Ishikawa (cell line): Measurements from ENCODE around the gene VWF.

Experiments
- CEBPB ChIP-seq: IDR thresholded peaks from 2 replicates; pipeline ENCODE4 v1.6.1; 2012
- CREB1 ChIP-seq: IDR thresholded peaks from 2 replicates; pipeline ENCODE4 v1.6.1; 2012; ENCODE audit warnings: low read depth
- EGR1 ChIP-seq: IDR thresholded peaks from 2 replicates; pipeline ENCODE4 v1.6.1; 2012
- EP300 ChIP-seq: IDR thresholded peaks from 2 replicates; pipeline ENCODE4 v1.6.1; 2012; ENCODE audit warnings: borderline replicate concordance
- FOXM1 ChIP-seq: IDR thresholded peaks from 2 replicates; pipeline ENCODE4 v1.6.1; 2012; ENCODE audit warnings: low read depth, borderline replicate concordance
- NFIC ChIP-seq: IDR thresholded peaks from 2 replicates; pipeline ENCODE4 v1.6.1; 2012
- RAD21 ChIP-seq: IDR thresholded peaks from 2 replicates; pipeline ENCODE4 v1.6.1; 2012; ENCODE audit warnings: low read depth
- TAF1 ChIP-seq: IDR thresholded peaks from 2 replicates; pipeline ENCODE4 v1.6.1; 2012; ENCODE audit warnings: low read depth, mild to moderate bottlenecking
- TCF12 ChIP-seq: IDR thresholded peaks from 2 replicates; pipeline ENCODE4 v1.6.1; 2012; ENCODE audit warnings: low read depth
- TEAD4 ChIP-seq: IDR thresholded peaks from 2 replicates; pipeline ENCODE4 v1.6.1; 2012
- YY1 ChIP-seq: IDR thresholded peaks from 2 replicates; pipeline ENCODE4 v1.6.1; 2012; ENCODE audit warnings: low read depth
- ZBTB7A ChIP-seq: IDR thresholded peaks from 2 replicates; pipeline ENCODE4 v1.6.1; 2012; ENCODE audit warnings: low read depth
- TF ChIP-seq, protein P1 (sequence below): IDR thresholded peaks from 2 replicates; pipeline ENCODE4 v1.6.1; 2012
- TF ChIP-seq, protein P2 (sequence below): IDR thresholded peaks from 2 replicates; pipeline ENCODE4 v1.6.1; 2012
- TF ChIP-seq, protein P3 (sequence below): IDR thresholded peaks from 2 replicates; pipeline ENCODE4 v1.6.1; 2012; ENCODE audit warnings: low read depth, mild to moderate bottlenecking

VWF gene

DNA sequence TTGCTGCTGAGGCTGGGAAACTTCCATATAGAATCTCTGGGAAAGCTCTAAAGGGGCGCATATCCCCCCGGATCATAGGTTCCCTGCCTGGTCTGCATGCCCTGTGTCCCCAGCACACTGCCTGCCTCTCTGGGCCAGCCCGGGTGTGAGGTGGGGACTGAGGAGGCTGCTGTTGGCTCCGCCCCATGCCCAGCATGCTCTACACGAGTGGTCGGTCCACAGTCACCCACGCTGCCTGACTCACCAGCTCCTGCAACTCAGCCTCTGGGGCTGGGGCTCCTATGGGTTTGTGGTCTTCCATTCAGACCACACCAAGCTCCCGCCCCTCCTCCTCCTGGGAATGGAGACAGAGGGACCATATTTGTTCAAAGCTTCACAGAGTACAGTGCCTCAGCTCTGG is 90.9 kb downstream of the VWF start:
- TF ChIP-seq, protein P1, sequence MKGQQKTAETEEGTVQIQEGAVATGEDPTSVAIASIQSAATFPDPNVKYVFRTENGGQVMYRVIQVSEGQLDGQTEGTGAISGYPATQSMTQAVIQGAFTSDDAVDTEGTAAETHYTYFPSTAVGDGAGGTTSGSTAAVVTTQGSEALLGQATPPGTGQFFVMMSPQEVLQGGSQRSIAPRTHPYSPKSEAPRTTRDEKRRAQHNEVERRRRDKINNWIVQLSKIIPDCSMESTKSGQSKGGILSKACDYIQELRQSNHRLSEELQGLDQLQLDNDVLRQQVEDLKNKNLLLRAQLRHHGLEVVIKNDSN = no peak
- TF ChIP-seq NFIC (no peak), EP300 (no peak), TAF1 (no peak)
- TF ChIP-seq, protein P2, sequence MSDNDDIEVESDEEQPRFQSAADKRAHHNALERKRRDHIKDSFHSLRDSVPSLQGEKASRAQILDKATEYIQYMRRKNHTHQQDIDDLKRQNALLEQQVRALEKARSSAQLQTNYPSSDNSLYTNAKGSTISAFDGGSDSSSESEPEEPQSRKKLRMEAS = no peak

DNA sequence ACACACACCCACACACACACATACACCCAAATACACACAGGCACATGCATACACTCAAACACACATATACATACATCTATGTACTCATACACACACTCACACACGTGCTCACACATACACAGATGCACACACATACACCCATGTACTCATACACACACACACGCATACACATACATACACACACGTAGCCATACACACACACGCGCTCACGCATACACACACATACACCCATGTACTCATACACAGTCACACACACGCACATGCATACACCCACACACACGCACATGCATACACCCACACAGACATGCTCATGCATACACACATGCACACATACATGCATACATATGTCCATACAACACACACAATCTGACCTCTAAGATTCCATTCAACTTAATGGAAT is 91.7 kb downstream of the VWF start:
- TF ChIP-seq YY1 (no peak), EGR1 (no peak), EP300 (no peak), TAF1 (no peak), CEBPB (no peak)
- TF ChIP-seq, protein P3, sequence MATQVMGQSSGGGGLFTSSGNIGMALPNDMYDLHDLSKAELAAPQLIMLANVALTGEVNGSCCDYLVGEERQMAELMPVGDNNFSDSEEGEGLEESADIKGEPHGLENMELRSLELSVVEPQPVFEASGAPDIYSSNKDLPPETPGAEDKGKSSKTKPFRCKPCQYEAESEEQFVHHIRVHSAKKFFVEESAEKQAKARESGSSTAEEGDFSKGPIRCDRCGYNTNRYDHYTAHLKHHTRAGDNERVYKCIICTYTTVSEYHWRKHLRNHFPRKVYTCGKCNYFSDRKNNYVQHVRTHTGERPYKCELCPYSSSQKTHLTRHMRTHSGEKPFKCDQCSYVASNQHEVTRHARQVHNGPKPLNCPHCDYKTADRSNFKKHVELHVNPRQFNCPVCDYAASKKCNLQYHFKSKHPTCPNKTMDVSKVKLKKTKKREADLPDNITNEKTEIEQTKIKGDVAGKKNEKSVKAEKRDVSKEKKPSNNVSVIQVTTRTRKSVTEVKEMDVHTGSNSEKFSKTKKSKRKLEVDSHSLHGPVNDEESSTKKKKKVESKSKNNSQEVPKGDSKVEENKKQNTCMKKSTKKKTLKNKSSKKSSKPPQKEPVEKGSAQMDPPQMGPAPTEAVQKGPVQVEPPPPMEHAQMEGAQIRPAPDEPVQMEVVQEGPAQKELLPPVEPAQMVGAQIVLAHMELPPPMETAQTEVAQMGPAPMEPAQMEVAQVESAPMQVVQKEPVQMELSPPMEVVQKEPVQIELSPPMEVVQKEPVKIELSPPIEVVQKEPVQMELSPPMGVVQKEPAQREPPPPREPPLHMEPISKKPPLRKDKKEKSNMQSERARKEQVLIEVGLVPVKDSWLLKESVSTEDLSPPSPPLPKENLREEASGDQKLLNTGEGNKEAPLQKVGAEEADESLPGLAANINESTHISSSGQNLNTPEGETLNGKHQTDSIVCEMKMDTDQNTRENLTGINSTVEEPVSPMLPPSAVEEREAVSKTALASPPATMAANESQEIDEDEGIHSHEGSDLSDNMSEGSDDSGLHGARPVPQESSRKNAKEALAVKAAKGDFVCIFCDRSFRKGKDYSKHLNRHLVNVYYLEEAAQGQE = no peak
- TF ChIP-seq, protein P1 = no peak

DNA sequence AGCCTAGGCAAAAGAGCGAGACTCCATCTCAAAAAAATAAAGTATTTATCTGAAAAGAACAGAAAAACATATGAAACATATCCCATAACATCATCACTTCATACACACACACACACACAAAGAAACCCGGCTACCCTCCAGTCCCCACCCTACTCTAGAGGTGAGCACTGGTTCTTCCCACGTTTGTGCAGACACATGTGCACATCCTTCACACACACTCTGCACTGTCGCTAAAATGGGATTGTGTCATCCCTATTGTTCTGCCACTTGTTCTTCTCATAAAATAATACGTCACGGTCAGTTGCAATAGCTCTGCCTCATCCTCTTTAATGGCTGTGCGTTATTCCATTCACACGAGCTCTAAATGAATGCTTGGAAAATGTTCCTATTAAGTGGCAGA is 93.5 kb downstream of the VWF start:
- no peak for TF ChIP-seq YY1
- no peak for TF ChIP-seq ZBTB7A
- no peak for TF ChIP-seq CEBPB
- TF ChIP-seq NFIC = no peak
- TF ChIP-seq, protein P2 = no peak
- TF ChIP-seq RAD21 = no peak
- TF ChIP-seq TCF12 = no peak
- no peak for TF ChIP-seq FOXM1
- TF ChIP-seq TEAD4 = no peak

DNA sequence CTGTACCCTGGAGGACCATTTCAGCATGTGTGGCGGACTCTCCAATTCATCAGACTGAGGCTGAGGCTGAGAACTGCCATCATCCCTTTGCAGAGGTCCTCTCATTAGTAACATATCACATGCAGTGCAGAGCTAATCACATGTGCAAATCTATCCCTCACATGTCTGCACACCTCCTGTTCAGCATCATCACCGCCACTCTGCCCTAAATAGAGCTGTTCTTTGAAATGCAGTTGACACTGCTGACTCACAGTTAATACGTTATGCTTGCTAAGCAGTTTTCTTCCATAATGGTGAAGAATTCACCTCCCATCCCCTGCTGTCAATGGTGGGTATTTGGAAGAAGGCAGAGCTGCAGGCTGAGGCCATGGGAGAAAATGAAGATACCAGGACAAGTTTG is 94.4 kb downstream of the VWF start:
- TF ChIP-seq ZBTB7A (no peak), CREB1 (no peak), NFIC (no peak), CEBPB (no peak)

DNA sequence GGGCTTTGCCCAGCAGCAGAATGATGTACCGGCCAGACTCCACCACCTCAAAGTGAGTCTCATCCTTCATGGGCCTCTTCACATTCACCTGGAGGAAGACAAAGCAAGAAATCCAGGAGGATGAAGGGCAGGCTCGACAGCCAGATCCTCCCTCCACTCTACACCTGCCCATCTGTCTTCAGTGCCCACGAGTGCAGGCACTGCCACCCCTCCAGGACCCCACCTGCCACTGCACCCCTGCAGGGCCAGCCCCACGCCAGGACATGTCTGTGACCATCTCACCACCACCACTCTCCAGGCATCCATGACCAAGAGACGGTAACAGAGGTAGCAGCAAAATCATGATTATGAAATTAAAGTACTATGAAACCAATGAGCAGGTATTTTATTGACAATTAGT is 95.1 kb downstream of the VWF start:
- no peak for TF ChIP-seq ZBTB7A
- TF ChIP-seq CEBPB = no peak
- no peak for TF ChIP-seq YY1
- no peak for TF ChIP-seq TAF1
- TF ChIP-seq EGR1 = no peak
- TF ChIP-seq, protein P3 = no peak
- no peak for TF ChIP-seq EP300

DNA sequence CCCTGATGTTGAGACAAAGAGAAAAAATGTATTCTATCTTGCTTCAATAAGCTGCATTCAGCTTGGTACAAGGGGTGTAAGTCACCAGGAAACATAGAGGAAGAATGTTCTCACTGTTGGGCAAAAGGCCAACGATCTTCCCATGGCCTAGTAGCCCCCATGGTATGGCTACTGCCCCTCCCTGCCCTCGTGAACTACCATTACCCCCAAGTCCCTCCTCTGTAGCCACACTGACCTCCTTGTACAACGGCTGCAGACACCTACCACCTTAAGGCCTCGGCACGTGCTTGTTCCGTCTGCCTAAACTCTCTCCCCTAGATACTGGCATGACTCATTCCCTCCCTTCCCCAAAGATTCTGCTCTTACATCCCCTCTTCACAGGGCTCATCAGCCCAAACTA is 97.5 kb downstream of the VWF start:
- TF ChIP-seq ZBTB7A (no peak), RAD21 (no peak)

DNA sequence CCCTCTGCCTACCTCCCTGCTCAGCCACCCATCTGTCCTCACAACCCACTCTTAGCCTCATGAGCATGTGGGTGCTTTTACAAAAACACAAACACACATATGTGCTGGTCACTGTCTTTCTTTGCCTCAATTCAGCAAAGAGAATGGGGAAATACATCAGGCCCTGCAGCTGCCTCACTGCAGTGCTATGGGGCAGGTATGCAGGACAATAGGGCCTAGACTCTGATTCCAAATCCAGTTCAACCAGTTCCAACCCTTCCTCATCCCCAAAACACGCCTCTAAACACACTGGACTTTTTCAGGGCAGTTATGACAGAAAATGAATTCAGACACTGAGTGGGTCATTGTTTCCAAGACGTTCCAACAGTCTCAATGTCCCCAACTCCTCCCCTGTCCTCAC is 100.4 kb downstream of the VWF start:
- TF ChIP-seq TEAD4 = peak; percentile 36

DNA sequence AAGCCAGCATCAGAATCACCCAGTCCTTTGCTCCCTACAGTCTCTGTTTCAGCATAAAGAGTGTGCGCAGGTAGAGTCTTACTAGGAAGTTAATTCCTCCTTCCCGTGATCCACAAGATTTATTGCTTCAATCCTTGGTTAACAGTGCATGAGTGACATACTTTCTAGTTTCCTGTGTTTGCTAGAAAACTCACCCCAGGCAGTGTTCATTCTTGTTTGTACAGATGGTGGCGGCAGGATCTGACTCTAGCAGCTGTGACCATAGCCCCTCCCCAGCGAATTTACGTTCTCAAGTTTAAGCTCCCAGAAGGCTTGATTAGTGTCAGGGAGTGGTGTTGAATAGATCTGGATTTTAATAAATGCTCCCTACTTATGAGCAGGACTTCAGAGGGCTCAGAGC is 103.5 kb downstream of the VWF start:
- TF ChIP-seq, protein P3 = no peak
- TF ChIP-seq, protein P1 = no peak
- TF ChIP-seq TEAD4 = no peak
- no peak for TF ChIP-seq EP300
- no peak for TF ChIP-seq TAF1
- TF ChIP-seq EGR1 = no peak
- TF ChIP-seq RAD21 = no peak
- no peak for TF ChIP-seq CREB1
- TF ChIP-seq, protein P2 = no peak
- TF ChIP-seq ZBTB7A = no peak
- TF ChIP-seq YY1 = no peak
- TF ChIP-seq CEBPB = no peak
